IMR-90 (cell line): ENCODE results near the gene HOXB6.

Experiments used
- TF ChIP-seq, protein P1 (sequence below): fragments of 150-350 bp; IDR thresholded peaks from 2 replicates; pipeline ENCODE4 v1.6.1; 2017; ENCODE audit warnings: mild to moderate bottlenecking, antibody characterized with exemption, low read length, low read depth
- TF ChIP-seq, protein P2 (sequence below): fragments of 150-350 bp; IDR thresholded peaks from 2 replicates; pipeline ENCODE4 v1.6.1; 2016; ENCODE audit warnings: low read depth, mild to moderate bottlenecking, low read length, moderate library complexity, borderline replicate concordance

DNA sequence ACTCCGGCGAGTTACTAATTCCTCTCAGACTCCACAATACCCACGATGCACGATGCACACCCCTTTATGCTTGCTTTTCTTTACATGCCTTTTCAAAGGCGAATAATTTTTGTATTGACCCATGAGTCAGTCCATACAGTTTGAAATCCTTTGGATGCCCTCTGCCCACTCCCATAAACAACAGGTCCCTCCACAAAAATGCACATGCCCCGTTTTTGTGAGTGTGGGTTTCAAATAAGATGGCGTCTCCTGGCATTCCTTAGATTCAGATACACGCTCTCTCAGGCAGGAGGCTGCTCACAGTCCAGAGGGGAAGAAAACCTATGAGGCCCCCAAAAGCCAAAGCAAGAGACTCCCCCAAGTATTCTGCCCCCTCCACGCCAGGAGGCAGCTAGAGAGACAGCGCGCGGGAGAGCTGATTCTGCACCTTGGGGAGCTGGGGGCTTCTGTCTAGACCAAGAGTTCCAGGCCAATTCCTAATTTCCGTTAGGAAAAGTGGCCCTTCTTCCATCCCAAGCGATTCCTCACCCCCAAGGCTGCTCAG lies 40.9 kb upstream of the HOXB6 start:
- TF ChIP-seq, protein P1, sequence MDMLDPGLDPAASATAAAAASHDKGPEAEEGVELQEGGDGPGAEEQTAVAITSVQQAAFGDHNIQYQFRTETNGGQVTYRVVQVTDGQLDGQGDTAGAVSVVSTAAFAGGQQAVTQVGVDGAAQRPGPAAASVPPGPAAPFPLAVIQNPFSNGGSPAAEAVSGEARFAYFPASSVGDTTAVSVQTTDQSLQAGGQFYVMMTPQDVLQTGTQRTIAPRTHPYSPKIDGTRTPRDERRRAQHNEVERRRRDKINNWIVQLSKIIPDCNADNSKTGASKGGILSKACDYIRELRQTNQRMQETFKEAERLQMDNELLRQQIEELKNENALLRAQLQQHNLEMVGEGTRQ: no peak
- TF ChIP-seq, protein P2, sequence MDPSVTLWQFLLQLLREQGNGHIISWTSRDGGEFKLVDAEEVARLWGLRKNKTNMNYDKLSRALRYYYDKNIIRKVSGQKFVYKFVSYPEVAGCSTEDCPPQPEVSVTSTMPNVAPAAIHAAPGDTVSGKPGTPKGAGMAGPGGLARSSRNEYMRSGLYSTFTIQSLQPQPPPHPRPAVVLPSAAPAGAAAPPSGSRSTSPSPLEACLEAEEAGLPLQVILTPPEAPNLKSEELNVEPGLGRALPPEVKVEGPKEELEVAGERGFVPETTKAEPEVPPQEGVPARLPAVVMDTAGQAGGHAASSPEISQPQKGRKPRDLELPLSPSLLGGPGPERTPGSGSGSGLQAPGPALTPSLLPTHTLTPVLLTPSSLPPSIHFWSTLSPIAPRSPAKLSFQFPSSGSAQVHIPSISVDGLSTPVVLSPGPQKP: no peak
